Gastroesophageal sphincter (tissue), 4 donors: ENCODE data around the gene SCARF1. TPM values are rescaled to one million over a fixed set of nuclear protein-coding genes. Genes with fewer than 3 reads are reported as not detected.
A peak's percentile ranks its signal among the peaks of the same experiment; 100 is the strongest.

ENCODE experiments used
- ATAC-seq: fragments of 150-250 bp; one replicate; pipeline ENCODE4 v1.9.1; 2016; ENCODE audit warnings: mild to moderate bottlenecking, moderate library complexity
- H3K27ac ChIP-seq, 4 donors: fragments of 200-600 bp; sonication (generic) in 3 of 4; 1 replicate in 3 of 4; 2 replicates in 1 of 4; pipeline ENCODE4 v1.5.1; 2016 to 2019
- H3K27me3 ChIP-seq: fragments of 200-600 bp; sonication (generic); one replicate; pipeline ENCODE4 v1.5.1; 2019
- H3K36me3 ChIP-seq, 2 donors: fragments of 200-600 bp; sonication (generic); one replicate each; pipeline ENCODE4 v1.5.1; 2019; ENCODE audit warnings: control low read depth in 1 of 2
- H3K4me1 ChIP-seq, 3 donors: fragments of 200-600 bp; sonication (generic); 1 replicate in 2 of 3; 2 replicates in 1 of 3; pipeline ENCODE4 v1.5.1; 2016 to 2019; ENCODE audit warnings: control low read depth in 2 of 3
- H3K4me3 ChIP-seq, 2 donors: fragments of 200-600 bp; sonication (generic); one replicate each; pipeline ENCODE4 v1.5.1; 2019; ENCODE audit warnings: mild to moderate bottlenecking in 1 of 2, moderate library complexity in 1 of 2
- H3K9me3 ChIP-seq, 3 donors: fragments of 200-600 bp; sonication (generic); one replicate each; pipeline ENCODE4 v1.5.1; 2017 to 2019; ENCODE audit warnings: control low read depth in 2 of 3
- EP300 ChIP-seq: sonication (generic); formaldehyde crosslinking; IDR thresholded peaks from one replicate; pipeline ENCODE4 v1.6.1; 2017; ENCODE audit warnings: antibody characterized with exemption, mild to moderate bottlenecking
- POLR2A ChIP-seq, 2 donors: fragments of 450-650 bp; IDR thresholded peaks; one replicate each; pipeline ENCODE4 v1.6.1; 2017; ENCODE audit warnings: antibody characterized with exemption in 2 of 2, mild to moderate bottlenecking in 2 of 2, moderate library complexity in 1 of 2
- POLR2AphosphoS5 ChIP-seq: sonication (generic); formaldehyde crosslinking; IDR thresholded peaks from one replicate; pipeline ENCODE4 v1.6.1; 2017; ENCODE audit warnings: antibody characterized with exemption
- WGBS, 2 donors: methylation state at CpG; one replicate each; pipeline ENCODE4 v1.1.5; 2018; ENCODE audit warnings: low coverage in 1 of 2; 5-methylcytosine and 5-hydroxymethylcytosine counted together
- total RNA-seq, 4 donors: library from RNA; depleted of rRNA; stranded (reverse); fragments of >200 nt; gene quantifications; one replicate each; pipeline ENCODE4 v1.1.0, GENCODE V29; 2016
- TF ChIP-seq, protein P1 (sequence below), 4 experiments: fragments of 200-600 bp in 2 of 4; fragments of 450-650 bp in 2 of 4; sonication (generic) in 1 of 4; IDR thresholded peaks; one replicate each; pipeline ENCODE4 v1.5.1; 2017 to 2019; ENCODE audit warnings: antibody characterized with exemption in 4 of 4, mild to moderate bottlenecking in 2 of 4, moderate library complexity in 2 of 4

SCARF1 gene
- total RNA-seq, 4 donors from 2014 or later, result 8.9 to 16.8 (median 12.7) TPM

- no peak for ATAC-seq
- 80% methylated on average over 4 of the region's 19 CpGs; no CpG with 5 or more reads in 1 of the 2 donors for WGBS, 2 donors
- Histone ChIP-seq H3K36me3 (no peaks in the 10 kb centered on the region), H3K4me1 (peaks cover 0 to 5% (median 0%) of the 10 kb centered on the region in 3 donors), H3K27me3 (no peaks in the 10 kb centered on the region), H3K27ac (peak overlapping the region in 2 of 4 donors; percentile 49 to 66), H3K4me3 (no peak overlapping the region), H3K9me3 (no peaks in the 10 kb centered on the region)
- TF ChIP-seq POLR2AphosphoS5, result no peak
- no peak for TF ChIP-seq EP300
- TF ChIP-seq, protein P1, sequence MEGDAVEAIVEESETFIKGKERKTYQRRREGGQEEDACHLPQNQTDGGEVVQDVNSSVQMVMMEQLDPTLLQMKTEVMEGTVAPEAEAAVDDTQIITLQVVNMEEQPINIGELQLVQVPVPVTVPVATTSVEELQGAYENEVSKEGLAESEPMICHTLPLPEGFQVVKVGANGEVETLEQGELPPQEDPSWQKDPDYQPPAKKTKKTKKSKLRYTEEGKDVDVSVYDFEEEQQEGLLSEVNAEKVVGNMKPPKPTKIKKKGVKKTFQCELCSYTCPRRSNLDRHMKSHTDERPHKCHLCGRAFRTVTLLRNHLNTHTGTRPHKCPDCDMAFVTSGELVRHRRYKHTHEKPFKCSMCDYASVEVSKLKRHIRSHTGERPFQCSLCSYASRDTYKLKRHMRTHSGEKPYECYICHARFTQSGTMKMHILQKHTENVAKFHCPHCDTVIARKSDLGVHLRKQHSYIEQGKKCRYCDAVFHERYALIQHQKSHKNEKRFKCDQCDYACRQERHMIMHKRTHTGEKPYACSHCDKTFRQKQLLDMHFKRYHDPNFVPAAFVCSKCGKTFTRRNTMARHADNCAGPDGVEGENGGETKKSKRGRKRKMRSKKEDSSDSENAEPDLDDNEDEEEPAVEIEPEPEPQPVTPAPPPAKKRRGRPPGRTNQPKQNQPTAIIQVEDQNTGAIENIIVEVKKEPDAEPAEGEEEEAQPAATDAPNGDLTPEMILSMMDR (IDR thresholded peaks at IDR 0.05), result no peak
- no peak for TF ChIP-seq POLR2A (IDR thresholded peaks at IDR 0.05)
Observed at GRCh38 chr17:1605681-1606351, 39.7 kb downstream of the SCARF1 start.

DNA sequence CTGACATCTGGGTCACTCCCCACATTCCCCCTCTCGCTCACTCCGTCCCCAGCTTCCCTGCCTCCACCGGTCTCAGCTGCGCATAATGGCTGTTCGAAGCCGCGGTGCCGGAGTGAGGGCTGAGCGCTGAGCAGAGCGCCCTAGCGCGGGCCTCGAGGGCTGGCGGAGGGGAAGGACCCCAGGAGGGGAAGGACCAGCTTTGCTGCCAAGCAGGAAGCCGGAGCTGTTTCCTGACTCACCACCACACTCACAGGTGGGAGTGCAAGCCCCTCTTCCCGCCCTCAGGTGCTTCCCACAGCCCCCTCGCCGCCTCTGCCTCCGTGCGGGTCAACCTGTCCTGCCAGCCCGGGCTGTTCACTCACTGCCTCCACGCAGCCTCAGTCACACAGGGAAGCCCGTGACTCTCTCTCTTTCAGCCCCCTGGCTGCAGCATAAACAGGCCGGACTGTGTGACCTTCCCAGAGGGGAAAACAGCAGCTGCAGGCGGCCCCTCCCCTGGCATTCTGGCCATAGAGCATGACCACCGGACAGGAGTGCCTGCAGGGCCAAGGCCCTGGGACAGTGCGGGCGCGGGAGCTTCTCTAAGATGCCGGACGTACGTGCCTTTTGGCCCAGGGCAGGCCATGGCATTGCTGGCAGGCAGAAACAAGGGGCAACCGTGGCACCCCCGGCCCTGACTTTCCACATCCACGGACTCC is 40.6 kb downstream of the SCARF1 start:
- no peaks in the 10 kb centered on the region for H3K36me3 ChIP-seq
- 40% methylated on average over 1 of the region's 35 CpGs; no CpG with 5 or more reads in 1 of the 2 donors for WGBS, 2 donors
- no peak for TF ChIP-seq POLR2A (IDR thresholded peaks at IDR 0.05)
- ATAC-seq, result peak; percentile 42
- H3K27ac ChIP-seq, result no peak overlapping the region
- no peaks in the 10 kb centered on the region for H3K27me3 ChIP-seq
- peaks cover 0 to 5% (median 0%) of the 10 kb centered on the region in 3 donors for H3K4me1 ChIP-seq
- H3K9me3 ChIP-seq, result no peaks in the 10 kb centered on the region
- H3K4me3 ChIP-seq, result no peak overlapping the region

DNA sequence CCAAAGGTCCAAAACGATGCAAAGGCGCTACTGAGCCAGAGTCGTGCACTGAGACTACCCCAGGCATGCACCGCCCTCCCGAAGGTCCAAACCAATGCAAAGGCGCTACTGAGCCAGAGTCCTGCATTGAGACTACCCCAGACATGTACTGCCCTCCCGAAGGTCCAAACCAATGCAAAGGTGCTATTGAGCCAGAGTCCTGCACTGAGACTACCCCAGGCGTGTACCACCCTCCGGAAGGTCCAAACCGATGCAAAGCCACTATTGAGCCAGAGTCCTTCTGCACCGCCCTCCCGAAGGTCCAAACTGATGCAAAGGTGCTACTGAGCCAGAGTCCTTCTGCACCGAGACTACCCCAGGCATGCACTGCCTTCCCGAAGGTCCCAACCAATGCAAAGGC is 44.0 kb downstream of the SCARF1 start:
- no peaks in the 10 kb centered on the region for H3K27me3 ChIP-seq
- no peak overlapping the region for H3K27ac ChIP-seq
- TF ChIP-seq EP300, result no peak
- TF ChIP-seq POLR2AphosphoS5, result no peak
- TF ChIP-seq, protein P1 (IDR thresholded peaks at IDR 0.05), result no peak
- no peak for TF ChIP-seq POLR2A (IDR thresholded peaks at IDR 0.05)
- peaks cover 0 to 2% (median 0%) of the 10 kb centered on the region in 3 donors for H3K4me1 ChIP-seq
- H3K36me3 ChIP-seq, result no peaks in the 10 kb centered on the region
- H3K9me3 ChIP-seq, result no peaks in the 10 kb centered on the region
- no peak for ATAC-seq
- 88% methylated on average over 3 of the region's 14 CpGs; no CpG with 5 or more reads in 1 of the 2 donors for WGBS, 2 donors
- H3K4me3 ChIP-seq, result no peak overlapping the region

- Histone ChIP-seq H3K9me3 (no peaks in the 10 kb centered on the region), H3K27ac (no peak overlapping the region), H3K4me1 (no peaks in the 10 kb centered on the region), H3K27me3 (no peaks in the 10 kb centered on the region), H3K4me3 (no peak overlapping the region), H3K36me3 (no peaks in the 10 kb centered on the region)
- no peak for TF ChIP-seq POLR2AphosphoS5
- TF ChIP-seq, protein P1 (IDR thresholded peaks at IDR 0.05), result no peak
- 74 to 76% methylated on average over 2 to 5 of the region's 8 CpGs for WGBS, 2 donors
- no peak for ATAC-seq
Observed at GRCh38 chr17:1598399-1599095, 47.0 kb downstream of the SCARF1 start.

- WGBS, 2 donors, result 87 to 95% methylated on average over 8 to 14 of the region's 14 CpGs
- TF ChIP-seq POLR2A (IDR thresholded peaks at IDR 0.05) (no peak), POLR2AphosphoS5 (no peak), EP300 (no peak)
- TF ChIP-seq, protein P1 (IDR thresholded peaks at IDR 0.05), result no peak
- no peaks in the 10 kb centered on the region for H3K4me1 ChIP-seq
- H3K9me3 ChIP-seq, result no peaks in the 10 kb centered on the region
- no peak for ATAC-seq
- H3K36me3 ChIP-seq, result peaks cover 0 to 4% of the 10 kb centered on the region in 2 donors
- no peaks in the 10 kb centered on the region for H3K27me3 ChIP-seq
- no peak overlapping the region for H3K27ac ChIP-seq
- H3K4me3 ChIP-seq, result no peak overlapping the region
Observed at GRCh38 chr17:1597861-1598342, 47.6 kb downstream of the SCARF1 start.
